Panc1 (cell line): ENCODE measurements around the gene CDIPT. TPM values are rescaled to one million over a fixed set of nuclear protein-coding genes. Genes with fewer than 3 reads are reported as not detected.
A peak's percentile ranks its signal among the peaks of the same experiment; 100 is the strongest.
"Not testable (repeated sequence)": the region's sequence is repeated elsewhere in the genome, so short reads cannot be mapped to it uniquely, and the experiment has no call there.

Experiments used
- ATAC-seq: fragments of 200-7000 bp; cut with Tn5 transposase; 2 replicates; pipeline ENCODE4 v1.9.1; 2020; ENCODE audit warnings: mild to moderate bottlenecking, moderate library complexity
- BruUV-seq: library from RNA; stranded (reverse); fragments of 400-500 nt; replicated peaks from 2 replicates; lab custom pipeline; 2021; lab: Mats Ljungman, UMichigan
- CTCF ChIA-PET: fragments of 300-600 bp; sonication (Branson Sonifier 250); formaldehyde crosslinking; loops from one replicate; lab custom pipeline; 2022; ENCODE audit warnings: antibody characterized with exemption; lab: Charles Lee
- POLR2A ChIA-PET: fragments of 300-600 bp; sonication (Branson Sonifier 250); formaldehyde crosslinking; loops from one replicate; lab custom pipeline; 2022; ENCODE audit warnings: antibody characterized with exemption; lab: Charles Lee
- DNase-seq: peaks from one replicate; pipeline ENCODE4 v3.0.0-alpha.2; 2010; ENCODE audit warnings: low read depth, low spot score
- H3K27ac ChIP-seq: 2 replicates; pipeline ENCODE4 v1.5.1; 2011; ENCODE audit warnings: mild to moderate bottlenecking, low read length, inconsistent platforms
- H3K27me3 ChIP-seq: fragments of 200-500 bp; sonication (Bioruptor generic); 2 replicates; pipeline ENCODE4 v1.6.0; 2014; ENCODE audit warnings: low read length, inconsistent platforms; ENCODE audit not compliant: control insufficient read depth, insufficient read depth
- H3K36me3 ChIP-seq: fragments of 200-500 bp; sonication (Bioruptor generic); 2 replicates; pipeline ENCODE4 v1.5.1; 2014; ENCODE audit warnings: inconsistent platforms, mild to moderate bottlenecking, low read length, moderate library complexity; ENCODE audit not compliant: control insufficient read depth, insufficient read depth
- H3K4me1 ChIP-seq: 2 replicates; pipeline ENCODE4 v1.5.1; 2011; ENCODE audit warnings: inconsistent platforms, mild to moderate bottlenecking, low read length, moderate library complexity; ENCODE audit not compliant: control insufficient read depth, insufficient read depth
- H3K4me3 ChIP-seq, 2 experiments: 2 replicates each; pipeline ENCODE4 v1.5.1; 2011 to 2012; ENCODE audit warnings: low read depth in 2 of 2, low read length in 2 of 2, mild to moderate bottlenecking in 2 of 2, inconsistent platforms in 1 of 2, moderate library complexity in 1 of 2
- H3K9me3 ChIP-seq: fragments of 200-500 bp; sonication (Bioruptor generic); 2 replicates; pipeline ENCODE4 v1.5.1; 2014; ENCODE audit warnings: low read depth, mild to moderate bottlenecking, inconsistent platforms, low read length, moderate library complexity; ENCODE audit not compliant: control insufficient read depth, insufficient read depth
- POLR2AphosphoS5 ChIP-seq: IDR thresholded peaks from 2 replicates; pipeline ENCODE4 v1.6.1; 2012; ENCODE audit warnings: mild to moderate bottlenecking, low read depth, low read length, moderate library complexity
- SIN3A ChIP-seq: IDR thresholded peaks from 2 replicates; pipeline ENCODE4 v1.6.1; 2012; ENCODE audit warnings: low read depth, mild to moderate bottlenecking, low read length, moderate library complexity, borderline replicate concordance; ENCODE audit not compliant: insufficient read depth
- TCF7L2 ChIP-seq: IDR thresholded peaks from 2 replicates; pipeline ENCODE4 v1.6.1; 2011; ENCODE audit warnings: mild to moderate bottlenecking, low read depth, low read length, inconsistent platforms
- in situ Hi-C: cut with HindIII; loops from 2 replicates; pipeline ENCODE4 v1.10.0; 2016; ENCODE audit warnings: low sequenced_read_pairs, low pct_unique_long_range_greater_than_20kb
- intact Hi-C: fragments of 100-400 bp; cut with micrococcal nuclease; formaldehyde crosslinking; loops from one replicate; pipeline ENCODE4 v1.10.0; 2022; ENCODE audit not compliant: unreplicated experiment
- total RNA-seq: library from RNA; stranded (reverse); gene quantifications from one replicate; pipeline ENCODE4 v1.2.1, GENCODE V29; 2021; ENCODE audit not compliant: unreplicated experiment
- TF ChIP-seq, protein P1 (sequence below): fragments of 450-650 bp; IDR thresholded peaks from 2 replicates; pipeline ENCODE4 v1.5.1; 2017; ENCODE audit warnings: mild to moderate bottlenecking
- TF ChIP-seq, protein P2 (sequence below), 2 experiments: IDR thresholded peaks; 2 replicates each; pipeline ENCODE4 v1.6.1; 2011 to 2012; ENCODE audit warnings: low read depth in 2 of 2, control low read depth in 1 of 2, low read length in 1 of 2, mild to moderate bottlenecking in 1 of 2, moderate library complexity in 1 of 2; ENCODE audit not compliant: insufficient read depth in 1 of 2

The CDIPT gene
- total RNA-seq, 1 experiment from 2014 or later, result 71.6 TPM

DNA sequence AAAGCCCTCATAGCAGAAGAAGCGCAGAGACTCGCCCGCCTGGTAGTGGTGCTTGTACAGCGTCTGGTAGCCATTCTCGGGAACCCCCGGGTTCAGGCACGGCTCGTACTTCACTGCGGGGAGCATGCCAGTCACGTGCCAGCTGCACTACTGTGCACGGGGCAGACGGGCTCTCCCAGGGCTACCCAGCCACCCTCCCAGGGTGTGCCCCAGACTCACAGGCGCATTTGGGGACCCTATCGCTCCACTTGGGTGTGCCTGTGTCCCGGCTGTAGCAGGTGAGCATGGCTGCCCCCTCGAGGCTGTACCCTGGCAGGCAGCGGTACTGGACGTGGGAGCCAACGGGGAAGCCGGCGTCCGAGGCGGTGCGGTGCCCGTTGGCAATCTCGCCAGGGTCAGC lies 10.3 kb upstream of the CDIPT start:
- ChIA-PET CTCF (no interaction called here), POLR2A (interaction anchor here (1.0 kb wide), 1 partner anchor 28 kb away, joined by 3 read pairs; no protein-coding TSS in a partner anchor)
- Histone ChIP-seq H3K36me3 (no peaks in the 10 kb centered on the region), H3K4me1 (no peaks in the 10 kb centered on the region), H3K4me3 (no peak overlapping the region), H3K27me3 (no peaks in the 10 kb centered on the region), H3K9me3 (no peaks in the 10 kb centered on the region), H3K27ac (no peak overlapping the region)
- intact Hi-C loops (no loop called here), in situ Hi-C loops (no loop called here)
- TF ChIP-seq SIN3A (no peak), POLR2AphosphoS5 (no peak), TCF7L2 (no peak)
- TF ChIP-seq, protein P1, sequence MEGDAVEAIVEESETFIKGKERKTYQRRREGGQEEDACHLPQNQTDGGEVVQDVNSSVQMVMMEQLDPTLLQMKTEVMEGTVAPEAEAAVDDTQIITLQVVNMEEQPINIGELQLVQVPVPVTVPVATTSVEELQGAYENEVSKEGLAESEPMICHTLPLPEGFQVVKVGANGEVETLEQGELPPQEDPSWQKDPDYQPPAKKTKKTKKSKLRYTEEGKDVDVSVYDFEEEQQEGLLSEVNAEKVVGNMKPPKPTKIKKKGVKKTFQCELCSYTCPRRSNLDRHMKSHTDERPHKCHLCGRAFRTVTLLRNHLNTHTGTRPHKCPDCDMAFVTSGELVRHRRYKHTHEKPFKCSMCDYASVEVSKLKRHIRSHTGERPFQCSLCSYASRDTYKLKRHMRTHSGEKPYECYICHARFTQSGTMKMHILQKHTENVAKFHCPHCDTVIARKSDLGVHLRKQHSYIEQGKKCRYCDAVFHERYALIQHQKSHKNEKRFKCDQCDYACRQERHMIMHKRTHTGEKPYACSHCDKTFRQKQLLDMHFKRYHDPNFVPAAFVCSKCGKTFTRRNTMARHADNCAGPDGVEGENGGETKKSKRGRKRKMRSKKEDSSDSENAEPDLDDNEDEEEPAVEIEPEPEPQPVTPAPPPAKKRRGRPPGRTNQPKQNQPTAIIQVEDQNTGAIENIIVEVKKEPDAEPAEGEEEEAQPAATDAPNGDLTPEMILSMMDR, result no peak
- TF ChIP-seq, protein P2, sequence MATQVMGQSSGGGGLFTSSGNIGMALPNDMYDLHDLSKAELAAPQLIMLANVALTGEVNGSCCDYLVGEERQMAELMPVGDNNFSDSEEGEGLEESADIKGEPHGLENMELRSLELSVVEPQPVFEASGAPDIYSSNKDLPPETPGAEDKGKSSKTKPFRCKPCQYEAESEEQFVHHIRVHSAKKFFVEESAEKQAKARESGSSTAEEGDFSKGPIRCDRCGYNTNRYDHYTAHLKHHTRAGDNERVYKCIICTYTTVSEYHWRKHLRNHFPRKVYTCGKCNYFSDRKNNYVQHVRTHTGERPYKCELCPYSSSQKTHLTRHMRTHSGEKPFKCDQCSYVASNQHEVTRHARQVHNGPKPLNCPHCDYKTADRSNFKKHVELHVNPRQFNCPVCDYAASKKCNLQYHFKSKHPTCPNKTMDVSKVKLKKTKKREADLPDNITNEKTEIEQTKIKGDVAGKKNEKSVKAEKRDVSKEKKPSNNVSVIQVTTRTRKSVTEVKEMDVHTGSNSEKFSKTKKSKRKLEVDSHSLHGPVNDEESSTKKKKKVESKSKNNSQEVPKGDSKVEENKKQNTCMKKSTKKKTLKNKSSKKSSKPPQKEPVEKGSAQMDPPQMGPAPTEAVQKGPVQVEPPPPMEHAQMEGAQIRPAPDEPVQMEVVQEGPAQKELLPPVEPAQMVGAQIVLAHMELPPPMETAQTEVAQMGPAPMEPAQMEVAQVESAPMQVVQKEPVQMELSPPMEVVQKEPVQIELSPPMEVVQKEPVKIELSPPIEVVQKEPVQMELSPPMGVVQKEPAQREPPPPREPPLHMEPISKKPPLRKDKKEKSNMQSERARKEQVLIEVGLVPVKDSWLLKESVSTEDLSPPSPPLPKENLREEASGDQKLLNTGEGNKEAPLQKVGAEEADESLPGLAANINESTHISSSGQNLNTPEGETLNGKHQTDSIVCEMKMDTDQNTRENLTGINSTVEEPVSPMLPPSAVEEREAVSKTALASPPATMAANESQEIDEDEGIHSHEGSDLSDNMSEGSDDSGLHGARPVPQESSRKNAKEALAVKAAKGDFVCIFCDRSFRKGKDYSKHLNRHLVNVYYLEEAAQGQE (IDR thresholded peaks at IDR 0.05; ENCODE audit: insufficient read depth in 1 of 2, low read depth in 2 of 2, low read length in 1 of 2), result no peak
- no TSS peak for BruUV-seq
- no peak for ATAC-seq
- DNase-seq, result no peak

DNA sequence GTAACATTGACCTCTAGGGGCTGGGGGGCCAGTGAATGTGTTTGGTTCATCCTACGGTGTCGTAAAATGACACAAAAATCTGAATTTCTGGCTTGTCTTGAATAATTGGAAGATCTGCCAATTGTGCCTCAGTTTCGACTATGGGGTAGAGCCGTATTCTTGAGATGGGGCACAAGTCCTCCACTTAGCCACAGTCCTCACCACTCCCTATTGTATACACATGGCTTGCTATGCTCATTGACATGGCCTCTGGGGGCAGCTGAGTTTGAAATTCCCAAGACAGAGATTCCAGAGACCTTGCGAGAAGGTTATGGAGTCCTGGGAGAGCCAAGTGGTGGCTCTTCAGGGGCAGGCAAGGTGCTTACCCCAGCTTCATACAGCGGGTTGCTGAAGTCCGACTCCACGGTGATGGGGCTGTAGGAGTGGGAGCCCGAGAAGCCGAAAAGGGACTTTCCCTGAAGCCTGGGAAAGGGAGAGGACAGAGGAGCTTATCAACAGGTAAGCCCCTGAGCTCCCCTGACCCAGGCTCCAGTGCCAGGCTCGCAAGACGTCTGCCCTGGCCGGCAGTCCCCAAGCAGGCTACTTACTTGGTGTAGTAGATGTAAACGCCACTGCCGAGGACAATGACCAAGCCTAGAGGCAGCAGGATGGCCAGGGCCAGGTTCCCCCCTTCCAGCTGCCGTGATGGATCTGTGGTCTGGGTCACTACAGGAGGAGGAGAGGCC lies 9.0 kb upstream of the CDIPT start:
- BruUV-seq, result no TSS peak
- no peaks in the 10 kb centered on the region for H3K4me1 ChIP-seq
- no peak for TF ChIP-seq TCF7L2
- TF ChIP-seq, protein P1, result no peak
- no peak for TF ChIP-seq POLR2AphosphoS5
- TF ChIP-seq, protein P2 (IDR thresholded peaks at IDR 0.05; ENCODE audit: insufficient read depth in 1 of 2, low read depth in 2 of 2, low read length in 1 of 2), result no peak
- no peak for TF ChIP-seq SIN3A
- in situ Hi-C loops, result no loop called here
- H3K9me3 ChIP-seq, result no peaks in the 10 kb centered on the region
- H3K27me3 ChIP-seq, result no peaks in the 10 kb centered on the region
- no peak overlapping the region for H3K4me3 ChIP-seq
- no peaks in the 10 kb centered on the region for H3K36me3 ChIP-seq
- intact Hi-C loops, result no loop called here
- DNase-seq (no peak), ATAC-seq (peak; percentile 31; the same call in 1 of the 2 replicates)
- POLR2A ChIA-PET, result interaction anchor here (0.6 kb wide), 1 partner anchor 27 kb away, joined by 3 read pairs; the partner anchor contains the start of gene SEZ6L2
- no peak overlapping the region for H3K27ac ChIP-seq
- CTCF ChIA-PET, result interaction anchor here (0.6 kb wide), 1 partner anchor 7 kb away, joined by 6 read pairs; no protein-coding TSS in a partner anchor

DNA sequence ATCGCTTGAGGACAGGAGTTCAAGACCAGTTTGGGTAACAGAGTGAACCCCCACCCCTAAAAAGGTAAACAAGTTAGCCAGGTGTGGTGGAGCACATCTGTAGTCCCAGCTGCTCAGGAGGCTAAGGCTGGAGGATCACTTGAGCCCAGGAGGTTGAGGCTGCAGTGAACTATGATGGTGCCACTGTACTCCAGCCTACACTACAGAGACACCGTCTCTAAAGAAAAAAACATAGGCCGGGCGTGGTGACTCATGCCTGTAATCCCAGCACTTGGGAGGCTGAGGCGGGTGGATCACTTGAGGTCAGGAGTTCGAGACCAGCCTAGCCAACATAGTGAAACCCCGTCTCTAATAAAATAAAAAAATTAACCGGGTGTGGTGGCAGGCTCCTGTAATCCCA lies 6.0 kb upstream of the CDIPT start:
- in situ Hi-C loops, DNase-seq, H3K4me1 ChIP-seq, POLR2A ChIA-PET, H3K27ac ChIP-seq, intact Hi-C loops, ATAC-seq, H3K36me3 ChIP-seq, H3K4me3 ChIP-seq, H3K27me3 ChIP-seq, CTCF ChIA-PET, BruUV-seq, H3K9me3 ChIP-seq: not testable (repeated sequence)
